Esophagus squamous epithelium (tissue), 4 donors: Measurements from ENCODE around the gene HYAL3.

Source experiments
- POLR2A ChIP-seq, 4 donors: fragments of 450-650 bp; IDR thresholded peaks; one replicate each; pipeline ENCODE4 v1.6.1; 2017; ENCODE audit warnings: antibody characterized with exemption in 4 of 4, mild to moderate bottlenecking in 4 of 4, moderate library complexity in 3 of 4
- TF ChIP-seq, protein P1 (sequence below), 6 experiments: fragments of 450-650 bp in 4 of 6; fragments of 200-600 bp in 2 of 6; sonication (generic) in 2 of 6; IDR thresholded peaks; one replicate each; pipeline ENCODE4 v1.5.1; 2016 to 2019; ENCODE audit warnings: antibody characterized with exemption in 6 of 6, mild to moderate bottlenecking in 4 of 6, moderate library complexity in 4 of 6

- TF ChIP-seq, protein P1, sequence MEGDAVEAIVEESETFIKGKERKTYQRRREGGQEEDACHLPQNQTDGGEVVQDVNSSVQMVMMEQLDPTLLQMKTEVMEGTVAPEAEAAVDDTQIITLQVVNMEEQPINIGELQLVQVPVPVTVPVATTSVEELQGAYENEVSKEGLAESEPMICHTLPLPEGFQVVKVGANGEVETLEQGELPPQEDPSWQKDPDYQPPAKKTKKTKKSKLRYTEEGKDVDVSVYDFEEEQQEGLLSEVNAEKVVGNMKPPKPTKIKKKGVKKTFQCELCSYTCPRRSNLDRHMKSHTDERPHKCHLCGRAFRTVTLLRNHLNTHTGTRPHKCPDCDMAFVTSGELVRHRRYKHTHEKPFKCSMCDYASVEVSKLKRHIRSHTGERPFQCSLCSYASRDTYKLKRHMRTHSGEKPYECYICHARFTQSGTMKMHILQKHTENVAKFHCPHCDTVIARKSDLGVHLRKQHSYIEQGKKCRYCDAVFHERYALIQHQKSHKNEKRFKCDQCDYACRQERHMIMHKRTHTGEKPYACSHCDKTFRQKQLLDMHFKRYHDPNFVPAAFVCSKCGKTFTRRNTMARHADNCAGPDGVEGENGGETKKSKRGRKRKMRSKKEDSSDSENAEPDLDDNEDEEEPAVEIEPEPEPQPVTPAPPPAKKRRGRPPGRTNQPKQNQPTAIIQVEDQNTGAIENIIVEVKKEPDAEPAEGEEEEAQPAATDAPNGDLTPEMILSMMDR (IDR thresholded peaks at IDR 0.05): no peak
- TF ChIP-seq POLR2A (IDR thresholded peaks at IDR 0.05): no peak
Observed at GRCh38 chr3:50243543-50243895, 55.7 kb downstream of the HYAL3 start.
